Measurements from ENCODE around the gene GDPD5. TPM values are rescaled to one million over a fixed set of nuclear protein-coding genes. Genes with fewer than 3 reads are reported as not detected.

The GDPD5 gene
- total and polyA plus RNA-seq, 9 of the 15 experiments (the other 6 are each of a cell fraction or from before 2014, with no cell fraction given): 0.32 to 27.3 (median 8.0) TPM

DNA sequence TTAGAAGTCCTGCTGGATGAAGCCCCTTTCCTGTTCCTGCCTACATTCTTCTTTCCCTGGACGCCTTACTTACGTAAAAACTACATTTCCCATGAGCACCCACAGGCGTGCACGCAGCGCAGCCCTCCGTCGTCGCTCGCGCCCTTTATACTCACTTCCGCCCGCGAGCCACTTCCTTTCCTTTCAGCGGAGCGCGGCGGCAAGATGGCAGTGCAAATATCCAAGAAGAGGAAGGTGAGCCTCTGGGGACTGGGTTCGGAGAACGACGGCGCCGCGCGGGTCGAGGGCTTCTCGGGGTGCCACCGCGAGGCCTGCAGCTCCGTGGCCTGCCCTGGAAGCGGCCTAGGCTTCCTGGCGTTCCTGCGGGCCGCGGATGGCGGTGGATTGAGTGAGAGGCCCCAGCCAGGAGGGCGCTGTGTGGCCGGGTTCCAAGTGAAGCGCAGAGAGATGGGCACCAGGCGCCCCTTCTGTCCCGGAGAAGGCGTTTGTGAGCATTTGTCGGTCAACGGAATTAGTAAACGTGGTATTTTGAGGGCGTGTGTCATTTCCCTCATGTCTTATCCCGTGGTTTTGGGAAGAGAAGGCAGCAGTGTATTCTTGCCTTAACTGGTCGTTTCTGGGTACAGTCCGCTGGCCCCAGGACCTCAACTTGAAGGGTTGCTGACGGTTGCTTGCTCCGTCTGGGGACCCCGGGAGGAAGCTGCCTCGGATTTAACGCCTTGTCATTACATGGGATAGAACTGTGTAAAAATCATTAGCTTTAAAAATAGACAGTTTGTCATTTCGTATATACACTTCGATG lies 126.2 kb downstream of the GDPD5 start, which contains the start of gene RPS3 (continued):
- TF ChIP-seq, protein P1, sequence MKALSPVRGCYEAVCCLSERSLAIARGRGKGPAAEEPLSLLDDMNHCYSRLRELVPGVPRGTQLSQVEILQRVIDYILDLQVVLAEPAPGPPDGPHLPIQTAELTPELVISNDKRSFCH (CRISPR knock-in tag; IDR thresholded peaks at IDR 0.05): no peak
- TF ChIP-seq, protein P1 (tag; IDR thresholded peaks at IDR 0.05): peak; percentile 85
- TF ChIP-seq MIER1 (IDR thresholded peaks at IDR 0.05; ENCODE audit: low read depth): no peak
- no peak for TF ChIP-seq EP300 (IDR thresholded peaks at IDR 0.05; ENCODE audit: low read length)
- no peak; the same call in 1 of the 2 replicates for TF ChIP-seq ZNF239 (CRISPR knock-in tag; IDR thresholded peaks at IDR 0.05)
- TF ChIP-seq ZNF263 (CRISPR knock-in tag; IDR thresholded peaks at IDR 0.05; ENCODE audit: borderline replicate concordance): no peak; the same call in 1 of the 2 replicates
- TF ChIP-seq ZC3H8 (IDR thresholded peaks at IDR 0.05): no peak
- TF ChIP-seq, protein P2, sequence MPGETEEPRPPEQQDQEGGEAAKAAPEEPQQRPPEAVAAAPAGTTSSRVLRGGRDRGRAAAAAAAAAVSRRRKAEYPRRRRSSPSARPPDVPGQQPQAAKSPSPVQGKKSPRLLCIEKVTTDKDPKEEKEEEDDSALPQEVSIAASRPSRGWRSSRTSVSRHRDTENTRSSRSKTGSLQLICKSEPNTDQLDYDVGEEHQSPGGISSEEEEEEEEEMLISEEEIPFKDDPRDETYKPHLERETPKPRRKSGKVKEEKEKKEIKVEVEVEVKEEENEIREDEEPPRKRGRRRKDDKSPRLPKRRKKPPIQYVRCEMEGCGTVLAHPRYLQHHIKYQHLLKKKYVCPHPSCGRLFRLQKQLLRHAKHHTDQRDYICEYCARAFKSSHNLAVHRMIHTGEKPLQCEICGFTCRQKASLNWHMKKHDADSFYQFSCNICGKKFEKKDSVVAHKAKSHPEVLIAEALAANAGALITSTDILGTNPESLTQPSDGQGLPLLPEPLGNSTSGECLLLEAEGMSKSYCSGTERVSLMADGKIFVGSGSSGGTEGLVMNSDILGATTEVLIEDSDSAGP (CRISPR knock-in tag; IDR thresholded peaks at IDR 0.05): 0 out of 2 replicates have a peak, but pooled peaks have one; percentile 34
- TF ChIP-seq IFI16 (CRISPR knock-in tag; IDR thresholded peaks at IDR 0.05): no peak
- TF ChIP-seq ZNF274 (IDR thresholded peaks at IDR 0.05; ENCODE audit: borderline replicate concordance, low read depth, low read length): no peak
- no peak for TF ChIP-seq BMI1 (IDR thresholded peaks at IDR 0.05; ENCODE audit: low read length)
- peak; percentile 96 for TF ChIP-seq SPI1 (IDR thresholded peaks at IDR 0.05; ENCODE audit: borderline replicate concordance, low read depth, low read length)
- no peak for TF ChIP-seq DDX20 (tag; IDR thresholded peaks at IDR 0.05; ENCODE audit: low read depth)
- peak; percentile 95 for TF ChIP-seq MBD2 (IDR thresholded peaks at IDR 0.05; ENCODE audit: borderline replicate concordance, low read depth)
- TF ChIP-seq ERF (CRISPR knock-in tag; IDR thresholded peaks at IDR 0.05): 0 out of 2 replicates have a peak, but pooled peaks have one; percentile 36
- TF ChIP-seq MAFG (tag; conservative IDR thresholded peaks at IDR 0.05): no peak
- TF ChIP-seq, protein P3, sequence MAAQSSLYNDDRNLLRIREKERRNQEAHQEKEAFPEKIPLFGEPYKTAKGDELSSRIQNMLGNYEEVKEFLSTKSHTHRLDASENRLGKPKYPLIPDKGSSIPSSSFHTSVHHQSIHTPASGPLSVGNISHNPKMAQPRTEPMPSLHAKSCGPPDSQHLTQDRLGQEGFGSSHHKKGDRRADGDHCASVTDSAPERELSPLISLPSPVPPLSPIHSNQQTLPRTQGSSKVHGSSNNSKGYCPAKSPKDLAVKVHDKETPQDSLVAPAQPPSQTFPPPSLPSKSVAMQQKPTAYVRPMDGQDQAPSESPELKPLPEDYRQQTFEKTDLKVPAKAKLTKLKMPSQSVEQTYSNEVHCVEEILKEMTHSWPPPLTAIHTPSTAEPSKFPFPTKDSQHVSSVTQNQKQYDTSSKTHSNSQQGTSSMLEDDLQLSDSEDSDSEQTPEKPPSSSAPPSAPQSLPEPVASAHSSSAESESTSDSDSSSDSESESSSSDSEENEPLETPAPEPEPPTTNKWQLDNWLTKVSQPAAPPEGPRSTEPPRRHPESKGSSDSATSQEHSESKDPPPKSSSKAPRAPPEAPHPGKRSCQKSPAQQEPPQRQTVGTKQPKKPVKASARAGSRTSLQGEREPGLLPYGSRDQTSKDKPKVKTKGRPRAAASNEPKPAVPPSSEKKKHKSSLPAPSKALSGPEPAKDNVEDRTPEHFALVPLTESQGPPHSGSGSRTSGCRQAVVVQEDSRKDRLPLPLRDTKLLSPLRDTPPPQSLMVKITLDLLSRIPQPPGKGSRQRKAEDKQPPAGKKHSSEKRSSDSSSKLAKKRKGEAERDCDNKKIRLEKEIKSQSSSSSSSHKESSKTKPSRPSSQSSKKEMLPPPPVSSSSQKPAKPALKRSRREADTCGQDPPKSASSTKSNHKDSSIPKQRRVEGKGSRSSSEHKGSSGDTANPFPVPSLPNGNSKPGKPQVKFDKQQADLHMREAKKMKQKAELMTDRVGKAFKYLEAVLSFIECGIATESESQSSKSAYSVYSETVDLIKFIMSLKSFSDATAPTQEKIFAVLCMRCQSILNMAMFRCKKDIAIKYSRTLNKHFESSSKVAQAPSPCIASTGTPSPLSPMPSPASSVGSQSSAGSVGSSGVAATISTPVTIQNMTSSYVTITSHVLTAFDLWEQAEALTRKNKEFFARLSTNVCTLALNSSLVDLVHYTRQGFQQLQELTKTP (IDR thresholded peaks at IDR 0.05; ENCODE audit: low read depth in 1 of 2, partially characterized antibody in 2 of 2): peak; percentile 45 to 84
- TF ChIP-seq, protein P4, sequence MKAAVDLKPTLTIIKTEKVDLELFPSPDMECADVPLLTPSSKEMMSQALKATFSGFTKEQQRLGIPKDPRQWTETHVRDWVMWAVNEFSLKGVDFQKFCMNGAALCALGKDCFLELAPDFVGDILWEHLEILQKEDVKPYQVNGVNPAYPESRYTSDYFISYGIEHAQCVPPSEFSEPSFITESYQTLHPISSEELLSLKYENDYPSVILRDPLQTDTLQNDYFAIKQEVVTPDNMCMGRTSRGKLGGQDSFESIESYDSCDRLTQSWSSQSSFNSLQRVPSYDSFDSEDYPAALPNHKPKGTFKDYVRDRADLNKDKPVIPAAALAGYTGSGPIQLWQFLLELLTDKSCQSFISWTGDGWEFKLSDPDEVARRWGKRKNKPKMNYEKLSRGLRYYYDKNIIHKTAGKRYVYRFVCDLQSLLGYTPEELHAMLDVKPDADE (conservative IDR thresholded peaks at IDR 0.05; ENCODE audit: control insufficient read depth, low read depth, low read length): peak; percentile 91
- TF ChIP-seq ZNF232 (CRISPR knock-in tag; IDR thresholded peaks at IDR 0.05): no peak; the same call in 1 of the 2 replicates
- no peak for TF ChIP-seq COPS2 (conservative IDR thresholded peaks at IDR 0.05)
- no peak for TF ChIP-seq SRSF7 (optimal IDR thresholded peaks at IDR 0.05; ENCODE audit: low read depth, low read length)
- no peak for TF ChIP-seq IRF2 (CRISPR knock-in tag; IDR thresholded peaks at IDR 0.05)
